GM21515 (cell line): ENCODE results near the gene ETV6.

Source experiments
- ATAC-seq: cut with Tn5 transposase; IDR thresholded peaks from one replicate; pipeline ENCODE4 v1.9.1; 2021; ENCODE audit not compliant: unreplicated experiment

The ETV6 gene

GRCh38 chr12:11797317-11797913 lies 147.9 kb downstream of the ETV6 start:
- ATAC-seq = no peak

GRCh38 chr12:11798006-11798708 lies 148.7 kb downstream of the ETV6 start:
- no peak for ATAC-seq

GRCh38 chr12:11798856-11799501 lies 149.5 kb downstream of the ETV6 start:
- ATAC-seq = no peak

- ATAC-seq = no peak
These were observed 150.0 kb downstream of the ETV6 start for GRCh38 chr12:11799502-11799873.

GRCh38 chr12:11801643-11802042 lies 152.2 kb downstream of the ETV6 start:
- no peak for ATAC-seq

GRCh38 chr12:11804130-11804529 lies 154.7 kb downstream of the ETV6 start:
- ATAC-seq = no peak

GRCh38 chr12:11805043-11805442 lies 155.6 kb downstream of the ETV6 start:
- ATAC-seq = no peak

GRCh38 chr12:11805680-11806079 lies 156.2 kb downstream of the ETV6 start:
- no peak for ATAC-seq

- ATAC-seq = no peak
These were observed 158.0 kb downstream of the ETV6 start for GRCh38 chr12:11807458-11807857.

- no peak for ATAC-seq
These were observed 159.5 kb downstream of the ETV6 start for GRCh38 chr12:11808931-11809330.

- no peak for ATAC-seq
These were observed 160.7 kb downstream of the ETV6 start for GRCh38 chr12:11810206-11810545.

GRCh38 chr12:11811008-11811407 lies 161.5 kb downstream of the ETV6 start:
- ATAC-seq = no peak

- no peak for ATAC-seq
These were observed 162.7 kb downstream of the ETV6 start for GRCh38 chr12:11812241-11812585.

GRCh38 chr12:11812586-11813437 lies 163.3 kb downstream of the ETV6 start:
- ATAC-seq = peak; percentile 72

GRCh38 chr12:11813438-11813813 lies 164.0 kb downstream of the ETV6 start:
- ATAC-seq = no peak

- no peak for ATAC-seq
These were observed 164.9 kb downstream of the ETV6 start for GRCh38 chr12:11814374-11814773.

- no peak for ATAC-seq
These were observed 165.9 kb downstream of the ETV6 start for GRCh38 chr12:11815397-11815796.

- no peak for ATAC-seq
These were observed 170.2 kb downstream of the ETV6 start for GRCh38 chr12:11819643-11820042.

GRCh38 chr12:11820476-11820875 lies 171.0 kb downstream of the ETV6 start:
- no peak for ATAC-seq

GRCh38 chr12:11821386-11822080 lies 172.1 kb downstream of the ETV6 start:
- no peak for ATAC-seq
